Measurements from ENCODE around the gene CERK.

DNA sequence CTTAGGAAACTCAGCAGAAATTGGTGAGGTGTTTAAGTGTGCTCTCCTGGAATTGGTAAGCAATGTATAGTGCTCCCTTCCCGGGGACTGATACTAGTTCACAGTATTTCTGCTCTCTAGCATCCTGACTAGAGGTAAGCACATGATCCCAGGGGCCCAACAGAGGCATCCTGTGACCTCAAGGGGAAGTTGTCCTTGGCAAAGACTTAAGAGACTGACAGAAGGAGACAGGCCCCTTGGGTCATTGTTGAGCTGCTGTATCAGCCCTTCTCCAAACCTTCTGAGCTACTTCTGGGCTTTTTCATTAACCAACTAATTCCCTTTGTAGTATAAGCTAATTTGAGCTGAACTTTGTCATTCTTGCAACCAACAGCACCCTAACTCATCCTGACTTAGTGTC, 20.1 kb upstream of the CERK start:
- TF ChIP-seq CTCF (IDR thresholded peaks at IDR 0.05 in 8 of 11, conservative IDR thresholded peaks at IDR 0.05 in 3 of 11), result no peak
- TF ChIP-seq POLR2A (IDR thresholded peaks at IDR 0.05), result no peak
- no peak for TF ChIP-seq POLR2AphosphoS5 (IDR thresholded peaks at IDR 0.05)

Measured in spleen (tissue), 7 donors.